Sigmoid colon (tissue), 7 donors: ENCODE measurements around the gene PDE11A. TPM values are rescaled to one million over a fixed set of nuclear protein-coding genes. Genes with fewer than 3 reads are reported as not detected.

ENCODE experiments used
- DNase-seq: peaks from one replicate; pipeline ENCODE4 v3.0.0-alpha.2; 2019
- H3K27ac ChIP-seq, 4 donors: fragments of 200-600 bp; sonication (generic); one replicate each; pipeline ENCODE4 v1.5.1; 2016 to 2019; ENCODE audit warnings: mild to moderate bottlenecking in 1 of 4
- H3K27me3 ChIP-seq, 3 donors: fragments of 200-600 bp; sonication (generic); one replicate each; pipeline ENCODE4 v1.5.1; 2019; ENCODE audit warnings: mild to moderate bottlenecking in 1 of 3
- H3K36me3 ChIP-seq, 4 donors: fragments of 200-600 bp; sonication (generic); one replicate each; pipeline ENCODE4 v1.5.1; 2016 to 2019
- H3K4me1 ChIP-seq, 4 donors: fragments of 200-600 bp; sonication (generic); one replicate each; pipeline ENCODE4 v1.5.1; 2017 to 2019
- H3K4me3 ChIP-seq, 4 donors: fragments of 200-600 bp; sonication (generic); one replicate each; pipeline ENCODE4 v1.5.1; 2017 to 2019; ENCODE audit warnings: mild to moderate bottlenecking in 2 of 4, moderate library complexity in 1 of 4
- H3K9me3 ChIP-seq, 4 donors: fragments of 200-600 bp in 3 of 4; sonication (generic) in 3 of 4; one replicate each; pipeline versions ENCODE4 v1.5.1 to v1.6.1; 2013 to 2019
- EP300 ChIP-seq, 4 donors: sonication (generic); formaldehyde crosslinking; IDR thresholded peaks; one replicate each; pipeline ENCODE4 v1.6.1; 2017; ENCODE audit warnings: antibody characterized with exemption in 4 of 4
- POLR2A ChIP-seq, 2 donors: fragments of 450-650 bp; IDR thresholded peaks; one replicate each; pipeline ENCODE4 v1.6.1; 2016; ENCODE audit warnings: antibody characterized with exemption in 2 of 2, mild to moderate bottlenecking in 2 of 2, moderate library complexity in 2 of 2
- POLR2AphosphoS5 ChIP-seq, 4 donors: sonication (generic); formaldehyde crosslinking; IDR thresholded peaks; one replicate each; pipeline ENCODE4 v1.6.1; 2017; ENCODE audit warnings: antibody characterized with exemption in 4 of 4
- WGBS, 2 donors: extraction: QIAGEN DNeasy Blood & Tissue Kit; methylation state at CpG; one replicate each; pipeline ENCODE4 v1.1.7; 2013; 5-methylcytosine and 5-hydroxymethylcytosine counted together
- intact Hi-C: fragments of 100-400 bp; cut with DNase I; formaldehyde crosslinking; loops from one replicate; pipeline ENCODE4 v1.15.1; 2023
- polyA plus RNA-seq, 3 donors: library from polyadenylated mRNA; stranded (reverse); fragments of 200-250 nt; gene quantifications; one replicate each; pipeline ENCODE4 v1.2.3, GENCODE V29; 2013
- total RNA-seq, 4 donors: library from RNA; depleted of rRNA; stranded (reverse); fragments of >200 nt; gene quantifications; one replicate each; pipeline ENCODE4 v1.1.0, GENCODE V29; 2016
- TF ChIP-seq, protein P1 (sequence below), 4 experiments: fragments of 450-650 bp in 3 of 4; fragments of 200-600 bp in 1 of 4; IDR thresholded peaks; one replicate each; pipeline ENCODE4 v1.5.1; 2016 to 2019; ENCODE audit warnings: antibody characterized with exemption in 4 of 4, mild to moderate bottlenecking in 3 of 4, moderate library complexity in 2 of 4
- donor health status: healthy with polysubstance abuse.
- donor health status: Bipolar disorder and iron deficiency.
- donor health status: healthy.

PDE11A gene
- total and polyA plus RNA-seq, 7 donors: 0.57 to 16.8 (median 4.3) TPM; not detected in 2

DNA sequence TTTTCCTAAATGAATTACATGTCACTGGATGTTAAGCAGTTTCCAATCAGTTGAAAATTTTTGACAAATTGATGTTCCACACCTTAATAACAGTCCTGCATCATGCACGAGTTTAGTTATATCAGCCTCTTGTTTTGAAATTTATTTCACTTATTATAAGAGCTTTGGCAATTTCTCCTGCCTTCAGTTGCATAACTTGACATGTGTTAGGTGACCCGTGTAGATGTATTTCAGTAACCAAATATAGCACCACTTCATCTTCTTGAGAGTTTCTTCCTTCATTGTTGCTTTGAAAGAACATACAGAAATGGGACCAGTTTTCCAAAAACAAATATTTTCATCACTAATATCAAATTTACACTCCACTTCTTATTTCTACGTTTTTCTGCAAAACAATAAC lies 202.7 kb downstream of the PDE11A start:
- Histone ChIP-seq H3K36me3 (no peaks in the 10 kb centered on the region), H3K4me3 (no peak overlapping the region), H3K27me3 (no peaks in the 10 kb centered on the region), H3K9me3 (no peaks in the 10 kb centered on the region), H3K27ac (no peak overlapping the region), H3K4me1 (no peaks in the 10 kb centered on the region)
- intact Hi-C loops: no loop called here
- 80 to 86% methylated on average over 3 of the region's 3 CpGs for WGBS, 2 donors
- TF ChIP-seq POLR2AphosphoS5 (IDR thresholded peaks at IDR 0.05) (no peak), POLR2A (IDR thresholded peaks at IDR 0.05) (no peak), EP300 (IDR thresholded peaks at IDR 0.05) (no peak)
- TF ChIP-seq, protein P1, sequence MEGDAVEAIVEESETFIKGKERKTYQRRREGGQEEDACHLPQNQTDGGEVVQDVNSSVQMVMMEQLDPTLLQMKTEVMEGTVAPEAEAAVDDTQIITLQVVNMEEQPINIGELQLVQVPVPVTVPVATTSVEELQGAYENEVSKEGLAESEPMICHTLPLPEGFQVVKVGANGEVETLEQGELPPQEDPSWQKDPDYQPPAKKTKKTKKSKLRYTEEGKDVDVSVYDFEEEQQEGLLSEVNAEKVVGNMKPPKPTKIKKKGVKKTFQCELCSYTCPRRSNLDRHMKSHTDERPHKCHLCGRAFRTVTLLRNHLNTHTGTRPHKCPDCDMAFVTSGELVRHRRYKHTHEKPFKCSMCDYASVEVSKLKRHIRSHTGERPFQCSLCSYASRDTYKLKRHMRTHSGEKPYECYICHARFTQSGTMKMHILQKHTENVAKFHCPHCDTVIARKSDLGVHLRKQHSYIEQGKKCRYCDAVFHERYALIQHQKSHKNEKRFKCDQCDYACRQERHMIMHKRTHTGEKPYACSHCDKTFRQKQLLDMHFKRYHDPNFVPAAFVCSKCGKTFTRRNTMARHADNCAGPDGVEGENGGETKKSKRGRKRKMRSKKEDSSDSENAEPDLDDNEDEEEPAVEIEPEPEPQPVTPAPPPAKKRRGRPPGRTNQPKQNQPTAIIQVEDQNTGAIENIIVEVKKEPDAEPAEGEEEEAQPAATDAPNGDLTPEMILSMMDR (IDR thresholded peaks at IDR 0.05): no peak
- DNase-seq: no peak

DNA sequence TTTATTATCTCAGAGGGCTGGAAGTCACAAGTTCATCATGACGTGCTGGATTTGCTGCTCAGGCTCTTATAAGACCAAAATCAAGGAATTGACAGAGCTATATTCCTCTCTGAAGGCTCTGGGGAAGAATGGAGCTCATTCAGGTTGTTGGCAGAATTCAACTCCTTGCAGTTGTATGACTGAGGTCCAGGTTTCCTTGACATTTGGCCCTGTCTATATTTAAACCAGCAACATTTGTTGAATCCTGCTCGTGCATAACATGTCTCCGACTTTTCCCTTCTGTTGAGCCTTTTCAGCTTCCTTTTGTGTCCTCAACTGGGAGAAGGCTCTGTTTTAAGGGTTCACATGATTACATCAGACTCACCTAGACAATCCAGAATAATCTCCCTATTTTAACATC lies 203.4 kb downstream of the PDE11A start:
- 81 to 82% methylated on average over 3 of the region's 3 CpGs for WGBS, 2 donors

DNA sequence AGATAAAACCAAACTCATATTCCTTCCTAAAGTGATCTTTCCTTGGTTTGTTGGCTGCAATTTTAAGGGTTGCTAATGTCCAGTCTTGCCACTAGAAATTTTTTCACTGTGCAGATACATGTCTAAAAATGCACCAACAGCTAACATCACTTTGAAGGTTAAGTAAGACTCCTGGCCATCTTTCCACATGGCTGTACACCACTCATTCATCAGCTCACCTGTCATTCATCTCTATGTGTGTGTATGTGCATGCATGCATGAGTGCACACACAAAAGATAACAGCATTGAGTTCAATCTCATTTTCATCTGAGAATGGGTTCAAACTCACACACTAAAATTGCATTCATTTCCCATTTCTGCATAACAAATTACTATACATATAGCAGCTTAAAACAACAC lies 203.8 kb downstream of the PDE11A start:
- H3K27me3 ChIP-seq: no peaks in the 10 kb centered on the region
- no peak for TF ChIP-seq POLR2AphosphoS5 (IDR thresholded peaks at IDR 0.05)
- TF ChIP-seq, protein P1 (IDR thresholded peaks at IDR 0.05): no peak
- TF ChIP-seq POLR2A (IDR thresholded peaks at IDR 0.05): no peak
- TF ChIP-seq EP300 (IDR thresholded peaks at IDR 0.05): no peak
- no peak overlapping the region for H3K4me3 ChIP-seq
- no peak overlapping the region for H3K27ac ChIP-seq
- no peaks in the 10 kb centered on the region for H3K9me3 ChIP-seq
- DNase-seq: no peak
- intact Hi-C loops: no loop called here
- no peaks in the 10 kb centered on the region for H3K4me1 ChIP-seq
- H3K36me3 ChIP-seq: no peaks in the 10 kb centered on the region

More for the DNA sequence above, 203.4 kb downstream of the PDE11A start:
- intact Hi-C loops: no loop called here
- H3K9me3 ChIP-seq: no peaks in the 10 kb centered on the region
- no peak overlapping the region for H3K27ac ChIP-seq
- H3K4me1 ChIP-seq: no peaks in the 10 kb centered on the region
- no peak for DNase-seq
- H3K36me3 ChIP-seq: no peaks in the 10 kb centered on the region
- H3K4me3 ChIP-seq: no peak overlapping the region
- TF ChIP-seq POLR2A (IDR thresholded peaks at IDR 0.05): no peak
- TF ChIP-seq POLR2AphosphoS5 (IDR thresholded peaks at IDR 0.05): no peak
- TF ChIP-seq, protein P1 (IDR thresholded peaks at IDR 0.05): no peak
- no peak for TF ChIP-seq EP300 (IDR thresholded peaks at IDR 0.05)
- no peaks in the 10 kb centered on the region for H3K27me3 ChIP-seq

DNA sequence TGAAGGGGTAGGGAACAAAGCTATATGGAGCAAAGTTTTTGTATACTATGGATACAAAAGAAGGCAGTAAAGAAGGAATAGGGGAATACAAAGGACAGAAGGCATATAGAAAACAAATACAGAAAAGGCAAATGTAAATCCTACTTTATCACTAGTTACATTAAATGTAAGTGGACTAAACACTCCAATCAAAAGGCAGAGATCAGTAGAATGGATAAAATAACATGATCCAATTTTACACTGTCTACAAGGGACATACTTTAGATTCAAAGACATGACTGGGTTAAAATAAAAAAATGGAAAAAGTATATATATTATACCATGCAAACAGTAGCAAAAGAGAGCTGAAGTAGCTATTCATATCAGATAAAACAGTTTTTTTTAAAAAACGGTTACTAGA lies 215.0 kb downstream of the PDE11A start:
- TF ChIP-seq POLR2A (IDR thresholded peaks at IDR 0.05) (no peak), EP300 (IDR thresholded peaks at IDR 0.05) (no peak), POLR2AphosphoS5 (IDR thresholded peaks at IDR 0.05) (no peak)
- TF ChIP-seq, protein P1 (IDR thresholded peaks at IDR 0.05): no peak
- DNase-seq: no peak
- Histone ChIP-seq H3K4me3 (no peak overlapping the region), H3K27me3 (no peaks in the 10 kb centered on the region), H3K4me1 (no peaks in the 10 kb centered on the region), H3K36me3 (no peaks in the 10 kb centered on the region), H3K27ac (no peak overlapping the region), H3K9me3 (peaks cover 0 to 6% (median 1%) of the 10 kb centered on the region in 4 donors)
- intact Hi-C loops: no loop called here
- 42 to 68% methylated on average over 1 of the region's 1 CpG for WGBS, 2 donors

DNA sequence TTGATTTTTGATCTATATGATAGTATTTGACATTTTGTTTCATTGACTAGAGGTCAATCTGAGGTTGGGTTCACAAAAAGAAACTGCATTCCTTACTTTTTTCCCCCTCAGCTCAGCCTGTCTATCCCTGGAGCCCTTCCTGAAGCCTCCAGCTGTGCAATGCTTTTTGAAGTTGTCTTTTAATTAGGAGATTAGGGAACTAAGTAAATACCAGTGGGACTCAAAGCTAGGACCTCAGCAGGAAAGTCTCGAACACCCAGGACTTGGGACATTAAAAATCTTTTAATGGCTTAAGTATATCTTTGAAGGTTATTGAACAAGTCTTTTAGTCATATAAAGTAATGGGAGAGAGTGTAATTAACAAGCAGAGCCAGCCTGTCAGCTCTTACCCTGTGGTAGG lies 220.2 kb downstream of the PDE11A start:
- Histone ChIP-seq H3K9me3 (peaks cover 0 to 3% (median under 1%) of the 10 kb centered on the region in 4 donors), H3K27ac (no peak overlapping the region), H3K36me3 (no peaks in the 10 kb centered on the region), H3K4me3 (no peak overlapping the region), H3K4me1 (peaks cover 0 to 14% (median 5%) of the 10 kb centered on the region in 4 donors), H3K27me3 (no peaks in the 10 kb centered on the region)
- intact Hi-C loops: no loop called here
- TF ChIP-seq EP300 (IDR thresholded peaks at IDR 0.05): no peak
- TF ChIP-seq, protein P1 (IDR thresholded peaks at IDR 0.05): no peak
- 36 to 52% methylated on average over 1 of the region's 1 CpG for WGBS, 2 donors
- DNase-seq: no peak
